Effector CD4-positive, alpha-beta T cell (primary cell): ENCODE measurements around the gene DMAC1.
A peak's percentile ranks its signal among the peaks of the same experiment; 100 is the strongest.

Experiments
- DNase-seq: peaks from one replicate; pipeline ENCODE4 v3.0.0-alpha.2; 2020
- total RNA-seq: gene quantifications from one replicate; lab custom pipeline; 2026; lab: John Stamatoyannopoulos, UW

DMAC1 gene
- 11.4 reads per million, percentile 34 among the genes with 10 or more reads in this experiment for total RNA-seq

GRCh38 chr9:7799234-7799943 is at the start of gene DMAC1:
Gene DMAC1 (minus strand): TSS chr9:7799778. CDS start chr9:7799734, 44 bp downstream.
- DNase-seq, result peak; percentile 62

- no peak for DNase-seq
Observed at GRCh38 chr9:7849362-7849761, 49.8 kb upstream of the DMAC1 start.

GRCh38 chr9:7848498-7848897 is 48.9 kb upstream of the DMAC1 start:
- no peak for DNase-seq

- peak; percentile 2 for DNase-seq
Observed at GRCh38 chr9:7844242-7844641, 44.7 kb upstream of the DMAC1 start.

GRCh38 chr9:7841831-7842230 is 42.3 kb upstream of the DMAC1 start:
- no peak for DNase-seq

- no peak for DNase-seq
Observed at GRCh38 chr9:7834531-7834930, 35.0 kb upstream of the DMAC1 start.

- no peak for DNase-seq
Observed at GRCh38 chr9:7828334-7828733, 28.8 kb upstream of the DMAC1 start.

- no peak for DNase-seq
Observed at GRCh38 chr9:7827792-7828191, 28.2 kb upstream of the DMAC1 start.

GRCh38 chr9:7827056-7827455 is 27.5 kb upstream of the DMAC1 start:
- no peak for DNase-seq

- DNase-seq, result no peak
Observed at GRCh38 chr9:7823651-7824050, 24.1 kb upstream of the DMAC1 start.

- DNase-seq, result no peak
Observed at GRCh38 chr9:7819984-7820383, 20.4 kb upstream of the DMAC1 start.

GRCh38 chr9:7816021-7816420 is 16.4 kb upstream of the DMAC1 start:
- DNase-seq, result no peak

- no peak for DNase-seq
Observed at GRCh38 chr9:7813030-7813429, 13.5 kb upstream of the DMAC1 start.

GRCh38 chr9:7811677-7812076 is 12.1 kb upstream of the DMAC1 start:
- DNase-seq, result no peak

GRCh38 chr9:7802666-7803065 is 3.1 kb upstream of the DMAC1 start:
- no peak for DNase-seq

- no peak for DNase-seq
Observed at GRCh38 chr9:7799944-7800285, 337 bp upstream of the DMAC1 start.

- no peak for DNase-seq
Observed at GRCh38 chr9:7794196-7794595, 5.4 kb downstream of the DMAC1 start.

GRCh38 chr9:7791394-7791793 is 8.2 kb downstream of the DMAC1 start:
- no peak for DNase-seq

GRCh38 chr9:7790819-7791182 is 8.8 kb downstream of the DMAC1 start:
- no peak for DNase-seq

- DNase-seq, result no peak
Observed at GRCh38 chr9:7790022-7790818, 9.4 kb downstream of the DMAC1 start.

- DNase-seq, result no peak
Observed at GRCh38 chr9:7788772-7789171, 10.8 kb downstream of the DMAC1 start.

- DNase-seq, result no peak
Observed at GRCh38 chr9:7785813-7786212, 13.8 kb downstream of the DMAC1 start.

GRCh38 chr9:7784472-7784871 is 15.1 kb downstream of the DMAC1 start:
- no peak for DNase-seq

- no peak for DNase-seq
Observed at GRCh38 chr9:7783635-7784063, 15.9 kb downstream of the DMAC1 start.
